ENCODE measurements around the gene NIT1. TPM values are rescaled to one million over a fixed set of nuclear protein-coding genes. Genes with fewer than 3 reads are reported as not detected.

Gene NIT1
- total RNA-seq, 1 experiment from 2014 or later = 26.8 TPM

DNA sequence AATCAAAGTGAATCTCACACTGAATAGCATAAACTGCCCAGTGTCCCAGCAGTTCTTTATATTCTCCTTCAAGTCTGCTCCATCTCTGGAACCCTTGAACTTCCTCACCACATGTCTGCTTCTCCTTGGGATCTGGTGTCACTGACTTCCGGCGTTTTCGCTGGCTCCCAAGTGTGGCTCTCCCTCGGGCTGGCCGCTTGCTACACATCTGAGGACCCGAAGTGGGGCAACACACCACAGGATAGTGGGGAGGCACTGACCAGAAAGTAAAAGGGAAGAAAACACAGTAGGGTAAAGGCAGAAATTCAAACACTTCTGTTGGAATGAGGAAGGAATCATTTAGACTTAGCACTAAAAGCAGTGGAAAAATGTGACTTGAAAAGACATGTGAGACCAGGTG lies 5.1 kb downstream of the NIT1 start:
- Histone ChIP-seq H3K4me3 (no peak overlapping the region), H2AFZ (no peak overlapping the region), H3K4me1 (replicated peaks; ENCODE audit: insufficient read depth) (peaks cover 13% of the 10 kb centered on the region), H3K9me2 (ENCODE audit: insufficient read depth) (no peaks in the 10 kb centered on the region), H3K9me3 (ENCODE audit: insufficient read depth, low read depth) (no peaks in the 10 kb centered on the region), H3K79me2 (ENCODE audit: low read depth) (peaks cover 12% of the 10 kb centered on the region; the same call in 1 of the 2 replicates), H4K20me1 (ENCODE audit: insufficient read depth) (no peaks in the 10 kb centered on the region), H3K36me3 (ENCODE audit: low read depth) (0 out of 2 replicates have a peak, but pooled peaks cover 10% of the 10 kb centered on the region), H3K27me3 (ENCODE audit: insufficient read depth, low read depth) (no peaks in the 10 kb centered on the region), H3K27ac (no peak overlapping the region), H3F3A (ENCODE audit: insufficient read depth, low read depth) (peaks cover 26% of the 10 kb centered on the region; the same call in 1 of the 2 replicates), H3K4me2 (no peak overlapping the region)
- TF ChIP-seq CTCF (conservative IDR thresholded peaks at IDR 0.05) (no peak), EZH2 (IDR thresholded peaks at IDR 0.05; ENCODE audit: low read depth) (no peak)
- POLR2A ChIA-PET (ENCODE audit: unreplicated experiment) = no interaction called here
- intact Hi-C loops (cut with micrococcal nuclease; ENCODE audit: unreplicated experiment) = no loop called here
- no TSS peak for BruUV-seq (replicated peaks)
- no peak for DNase-seq
- CTCF ChIA-PET = no interaction called here

- intact Hi-C loops (cut with micrococcal nuclease; ENCODE audit: unreplicated experiment) = no loop called here
- ChIA-PET CTCF (no interaction called here), POLR2A (ENCODE audit: unreplicated experiment) (interaction anchor here (0.6 kb wide), 1 partner anchor 107 kb away, joined by 3 read pairs; the partner anchor contains the start of gene F11R)
- TF ChIP-seq EZH2 (IDR thresholded peaks at IDR 0.05; ENCODE audit: low read depth) (no peak), CTCF (conservative IDR thresholded peaks at IDR 0.05) (no peak)
- no peaks in the 10 kb centered on the region for H3K27me3 ChIP-seq (ENCODE audit: insufficient read depth, low read depth)
- H3K9me3 ChIP-seq (ENCODE audit: insufficient read depth, low read depth) = no peaks in the 10 kb centered on the region
- H3K4me2 ChIP-seq = no peak overlapping the region
- no peaks in the 10 kb centered on the region for H3K9me2 ChIP-seq (ENCODE audit: insufficient read depth)
- H3K79me2 ChIP-seq (ENCODE audit: low read depth) = peaks cover 17% of the 10 kb centered on the region
- H3F3A ChIP-seq (ENCODE audit: insufficient read depth, low read depth) = peaks cover 28% of the 10 kb centered on the region
- peaks cover 9% of the 10 kb centered on the region; the same call in 1 of the 2 replicates for H3K4me1 ChIP-seq (replicated peaks; ENCODE audit: insufficient read depth)
- no peaks in the 10 kb centered on the region; the same call in 1 of the 2 replicates for H4K20me1 ChIP-seq (ENCODE audit: insufficient read depth)
- H3K36me3 ChIP-seq (ENCODE audit: low read depth) = 0 out of 2 replicates have a peak, but pooled peaks cover 18% of the 10 kb centered on the region
- no peak overlapping the region for H3K27ac ChIP-seq
- H3K4me3 ChIP-seq = no peak overlapping the region
- DNase-seq = no peak
- no peak overlapping the region for H2AFZ ChIP-seq
- BruUV-seq (replicated peaks) = no TSS peak
These were observed 9.7 kb downstream of the NIT1 start for GRCh38 chr1:161127649-161128048.

- Histone ChIP-seq H4K20me1 (ENCODE audit: insufficient read depth) (no peaks in the 10 kb centered on the region; the same call in 1 of the 2 replicates), H3K4me2 (no peak overlapping the region), H3K4me1 (replicated peaks; ENCODE audit: insufficient read depth) (peaks cover 9% of the 10 kb centered on the region; the same call in 1 of the 2 replicates), H3K9me3 (ENCODE audit: insufficient read depth, low read depth) (no peaks in the 10 kb centered on the region), H3K79me2 (ENCODE audit: low read depth) (peaks cover 22% of the 10 kb centered on the region), H3K27ac (no peak overlapping the region), H3K36me3 (ENCODE audit: low read depth) (0 out of 2 replicates have a peak, but pooled peaks cover 18% of the 10 kb centered on the region), H3F3A (ENCODE audit: insufficient read depth, low read depth) (peaks cover 38% of the 10 kb centered on the region), H3K4me3 (no peak overlapping the region), H3K27me3 (ENCODE audit: insufficient read depth, low read depth) (no peaks in the 10 kb centered on the region), H3K9me2 (ENCODE audit: insufficient read depth) (no peaks in the 10 kb centered on the region), H2AFZ (no peak overlapping the region)
- intact Hi-C loops (cut with micrococcal nuclease; ENCODE audit: unreplicated experiment) = no loop called here
- no TSS peak for BruUV-seq (replicated peaks)
- POLR2A ChIA-PET (ENCODE audit: unreplicated experiment) = no interaction called here
- no peak for DNase-seq
- CTCF ChIA-PET = interaction anchor here (0.6 kb wide), 1 partner anchor 170 kb away, joined by 3 read pairs; no protein-coding TSS in a partner anchor
- no peak for TF ChIP-seq EZH2 (IDR thresholded peaks at IDR 0.05; ENCODE audit: low read depth)
- no peak for TF ChIP-seq CTCF (conservative IDR thresholded peaks at IDR 0.05)
These were observed 10.9 kb downstream of the NIT1 start for GRCh38 chr1:161128591-161129420.

All from PC-9 (cell line).